Stimulated activated naive CD8-positive, alpha-beta T cell treated with anti-CD3 and anti-CD28 coated beads, Interleukin-15, Interleukin-2, amounts not matched to agents 100 ng/mL and 50 ng/mL, for 24 hours (primary cell): ENCODE results near the gene PAXX.

Source experiments
- H3K27ac Mint-ChIP-seq: one replicate; pipeline ENCODE4 v1.8.0; 2021; ENCODE audit warnings: mild to moderate bottlenecking, mixed read lengths
- H3K27me3 Mint-ChIP-seq: one replicate; pipeline ENCODE4 v1.8.0; 2021; ENCODE audit warnings: mixed read lengths
- H3K36me3 Mint-ChIP-seq: one replicate; pipeline ENCODE4 v1.8.0; 2021; ENCODE audit warnings: low read depth, mixed read lengths
- H3K4me1 Mint-ChIP-seq: one replicate; pipeline ENCODE4 v1.8.0; 2021; ENCODE audit warnings: low read depth, mixed read lengths
- H3K4me3 Mint-ChIP-seq: one replicate; pipeline ENCODE4 v1.8.0; 2021; ENCODE audit warnings: mild to moderate bottlenecking, mixed read lengths
- H3K9me3 Mint-ChIP-seq: one replicate; pipeline ENCODE4 v1.8.0; 2021; ENCODE audit warnings: mixed read lengths

PAXX gene

DNA sequence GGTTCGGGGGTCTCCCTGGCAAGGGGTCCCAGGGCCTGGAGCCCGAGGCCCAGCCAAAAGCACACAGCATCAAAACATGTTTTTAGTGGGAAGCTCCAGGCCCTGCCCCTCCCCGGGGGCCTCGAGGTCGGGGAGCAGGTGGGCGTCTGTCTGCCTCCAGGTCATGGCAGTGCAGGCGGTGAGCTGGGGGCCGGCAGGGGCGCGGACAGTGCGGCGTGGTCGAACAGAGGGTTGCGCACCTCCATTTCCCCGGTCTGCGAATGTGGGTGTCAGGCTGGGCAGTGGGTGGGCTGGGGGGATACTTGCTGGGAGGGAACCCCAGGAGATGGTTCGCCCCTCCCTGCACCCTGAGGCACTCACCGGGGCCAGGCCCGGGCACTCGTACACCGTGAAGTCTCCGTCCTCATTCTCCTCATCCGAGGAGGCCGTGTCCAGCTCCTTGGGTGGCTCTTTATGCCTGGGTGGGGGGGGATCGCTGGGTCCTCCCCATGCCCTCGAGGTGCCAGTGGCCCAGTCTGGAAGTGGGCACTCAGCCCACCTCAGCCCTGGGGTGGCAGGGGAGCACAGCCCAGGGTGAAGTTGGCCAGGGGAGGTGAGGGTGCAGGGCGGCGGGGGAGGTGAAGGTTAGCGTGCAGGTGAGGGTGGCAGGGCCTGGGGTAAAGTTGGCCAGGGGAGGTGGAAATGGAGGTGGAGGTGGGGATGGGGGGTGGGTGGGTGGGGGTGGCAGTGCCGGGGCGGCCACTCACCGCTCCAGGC, 47.6 kb downstream of the PAXX start:
- Mint-ChIP-seq H3K36me3 (no peaks in the 10 kb centered on the region), H3K4me1 (peaks cover 11% of the 10 kb centered on the region), H3K27me3 (peaks cover 2% of the 10 kb centered on the region), H3K9me3 (no peaks in the 10 kb centered on the region), H3K27ac (no peak overlapping the region), H3K4me3 (no peak overlapping the region)

DNA sequence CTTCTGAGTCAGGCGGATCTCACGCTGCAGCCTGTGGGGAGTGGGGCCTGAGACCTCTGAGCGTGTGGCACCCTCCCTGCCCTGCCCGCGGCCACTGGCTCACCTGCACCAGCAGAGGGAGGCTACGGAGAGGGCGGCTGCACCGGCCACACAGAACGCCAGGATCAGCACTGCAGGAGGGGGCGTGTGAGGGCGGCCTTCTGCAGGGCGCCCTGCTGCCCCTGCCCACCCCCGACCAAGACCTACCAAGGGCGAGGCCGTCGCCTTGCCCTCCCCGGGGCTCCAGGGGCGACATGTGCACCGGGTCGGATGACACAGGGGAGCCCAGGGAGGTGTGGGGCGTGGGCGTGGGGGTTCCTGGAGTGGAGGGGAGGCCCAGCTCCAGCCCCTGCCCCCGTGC, 48.3 kb downstream of the PAXX start:
- Mint-ChIP-seq H3K27me3 (peaks cover 6% of the 10 kb centered on the region), H3K9me3 (no peaks in the 10 kb centered on the region), H3K4me3 (no peak overlapping the region), H3K36me3 (no peaks in the 10 kb centered on the region), H3K27ac (no peak overlapping the region), H3K4me1 (peaks cover 13% of the 10 kb centered on the region)

DNA sequence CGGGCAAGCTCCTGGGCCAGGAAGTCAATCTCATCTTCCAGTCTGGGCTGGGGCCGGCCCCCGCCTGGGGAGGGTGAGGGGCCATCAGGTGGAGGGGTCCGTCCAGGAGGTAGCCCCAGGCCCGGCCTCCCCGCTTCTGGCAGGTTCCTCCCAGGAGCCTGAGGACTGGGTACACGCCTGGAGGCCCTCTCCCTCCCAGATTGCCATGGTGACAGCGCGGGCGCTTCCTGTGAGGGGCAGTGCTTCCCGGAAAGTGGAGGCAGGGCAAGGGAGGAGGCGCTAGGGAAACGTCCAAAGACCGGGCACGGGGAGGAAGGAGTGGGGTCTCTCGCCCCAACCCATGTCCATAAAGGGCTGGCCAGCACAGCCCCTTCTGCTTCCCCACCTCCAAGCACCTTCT, 48.9 kb downstream of the PAXX start:
- Mint-ChIP-seq H3K36me3 (no peaks in the 10 kb centered on the region), H3K9me3 (no peaks in the 10 kb centered on the region), H3K4me1 (peaks cover 13% of the 10 kb centered on the region)

DNA sequence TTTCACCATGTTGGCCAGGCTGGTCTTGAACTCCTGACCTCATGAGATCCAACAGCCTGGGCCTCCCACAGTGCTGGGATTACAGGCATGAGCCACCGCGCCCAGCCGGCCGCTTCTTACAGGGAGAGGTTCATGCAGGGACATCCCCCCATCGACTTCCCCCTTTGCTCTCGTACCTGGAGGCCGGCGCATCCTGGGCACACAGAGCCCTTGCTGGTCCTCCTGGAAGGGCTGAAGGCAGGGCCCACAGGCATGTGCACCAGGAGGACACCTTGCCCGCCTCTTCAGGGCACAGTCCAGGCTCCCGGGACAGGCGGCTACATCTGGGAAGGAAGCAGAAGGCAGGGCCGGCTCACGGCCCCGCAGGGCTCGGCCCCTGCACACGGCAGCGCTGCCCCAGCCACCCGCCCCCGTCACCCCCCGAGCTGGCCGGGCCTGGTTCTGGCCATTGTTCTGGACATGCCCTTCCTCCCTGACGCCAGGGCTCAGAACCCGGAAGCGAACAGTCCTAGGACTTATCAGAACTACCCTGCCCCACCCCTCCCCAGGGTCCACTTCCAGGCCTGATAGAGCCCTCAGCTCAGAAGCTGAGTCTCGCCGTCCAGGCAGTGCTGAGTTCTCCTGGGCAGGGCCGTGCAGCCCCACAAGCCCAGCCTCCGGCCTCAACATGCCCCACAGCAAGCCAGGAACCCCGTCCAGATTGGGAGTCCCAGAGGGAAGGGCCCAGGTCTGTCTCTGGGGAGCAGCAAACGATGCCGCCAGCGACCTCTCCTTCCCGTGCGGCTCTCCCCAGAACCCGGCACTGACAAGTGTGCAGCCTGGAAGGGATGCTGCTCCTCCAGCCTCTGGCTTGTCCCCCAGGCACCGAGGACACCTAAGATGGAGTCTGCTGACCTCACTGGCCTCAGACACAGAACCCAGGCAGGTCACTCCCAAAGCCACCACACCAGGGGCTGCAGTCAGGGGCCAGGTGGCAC, 50.8 kb downstream of the PAXX start:
- no peak overlapping the region for H3K27ac Mint-ChIP-seq
- peaks cover 12% of the 10 kb centered on the region for H3K27me3 Mint-ChIP-seq
- no peak overlapping the region for H3K4me3 Mint-ChIP-seq

More for the DNA sequence above, 48.9 kb downstream of the PAXX start:
- no peak overlapping the region for H3K27ac Mint-ChIP-seq
- no peak overlapping the region for H3K4me3 Mint-ChIP-seq
- H3K27me3 Mint-ChIP-seq = peaks cover 6% of the 10 kb centered on the region

More for the DNA sequence above, 50.8 kb downstream of the PAXX start:
- peaks cover 13% of the 10 kb centered on the region for H3K4me1 Mint-ChIP-seq
- no peaks in the 10 kb centered on the region for H3K36me3 Mint-ChIP-seq
- H3K9me3 Mint-ChIP-seq = no peaks in the 10 kb centered on the region
